ENCODE data around the gene ZNF260. TPM values are rescaled to one million over a fixed set of nuclear protein-coding genes. Genes with fewer than 3 reads are reported as not detected.

ZNF260 gene
- total and polyA plus RNA-seq, 2 of the 13 experiments (the other 11 are each of a cell fraction or from before 2014, with no cell fraction given) = 2.8 to 10.5 TPM

DNA sequence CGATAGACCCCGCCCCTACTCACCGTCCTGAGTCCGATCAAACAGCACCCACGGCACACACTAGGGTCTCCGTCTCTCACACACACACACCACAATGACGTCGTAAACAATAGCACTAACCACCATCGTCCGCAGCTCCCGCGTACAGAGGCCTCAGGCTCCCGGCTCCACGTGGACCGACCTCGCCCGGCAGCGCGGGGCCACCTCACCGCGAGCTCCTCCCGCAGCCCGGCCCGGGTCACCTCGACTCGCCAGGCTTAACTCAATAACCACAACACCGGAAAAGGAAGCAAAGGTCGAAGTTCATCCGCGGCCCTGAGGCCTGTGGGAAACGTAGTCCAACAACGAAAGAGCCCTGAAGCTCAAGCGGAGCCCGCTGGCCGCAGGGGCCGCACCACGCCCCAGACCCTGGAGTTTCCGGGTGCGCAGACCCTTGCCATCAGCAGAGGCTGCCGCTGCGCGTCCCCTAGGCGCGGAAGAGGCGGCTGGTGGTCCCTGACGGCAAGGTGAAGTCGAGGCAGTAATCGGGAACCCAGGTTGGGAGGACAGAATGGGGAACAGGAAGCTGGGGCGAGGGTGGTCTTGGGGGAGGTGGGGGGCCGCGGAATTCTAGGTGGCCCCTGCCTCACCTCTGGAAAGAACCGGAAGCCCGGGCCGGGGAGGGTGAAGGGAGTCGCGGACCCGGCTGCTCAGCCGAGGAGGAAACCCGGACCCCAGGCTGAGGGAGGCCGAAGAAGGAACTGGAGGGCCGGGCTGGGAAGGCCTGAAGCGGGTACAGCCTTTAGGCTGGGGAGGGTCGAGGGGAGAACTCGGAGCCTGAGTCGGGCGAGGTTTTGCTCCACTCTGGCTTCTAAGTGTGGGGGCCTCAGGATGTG lies 45.2 kb upstream of the ZNF260 start, which contains the start of gene ZNF529 (continued):
- peak; percentile 67; the same call in 1 of the 2 replicates for TF ChIP-seq MTF2 (CRISPR knock-in tag; IDR thresholded peaks at IDR 0.05; ENCODE audit: borderline replicate concordance)
- peak; percentile 98 for TF ChIP-seq ZNF737 (CRISPR knock-in tag; IDR thresholded peaks at IDR 0.05; ENCODE audit: borderline replicate concordance)
- no peak for TF ChIP-seq CSRNP2 (CRISPR knock-in tag; conservative IDR thresholded peaks at IDR 0.05; ENCODE audit: low read depth)
- no peak for TF ChIP-seq ZNF20 (CRISPR knock-in tag; IDR thresholded peaks at IDR 0.05)
- no peak for TF ChIP-seq ZNF343 (CRISPR knock-in tag; IDR thresholded peaks at IDR 0.05)
- no peak for TF ChIP-seq ZFP37 (CRISPR knock-in tag; IDR thresholded peaks at IDR 0.05; ENCODE audit: borderline replicate concordance)
- peak; percentile 87; the same call in 1 of the 2 replicates for TF ChIP-seq RORA (CRISPR knock-in tag; IDR thresholded peaks at IDR 0.05)
- TF ChIP-seq SRF (IDR thresholded peaks at IDR 0.05; ENCODE audit: low read depth, low read length) = no peak
- peak; percentile 93 for TF ChIP-seq RBFOX2 (IDR thresholded peaks at IDR 0.05; ENCODE audit: low read depth, low read length)
- peak; percentile 99 for TF ChIP-seq THAP11 (CRISPR knock-in tag; IDR thresholded peaks at IDR 0.05)
- TF ChIP-seq GPN1 (CRISPR knock-in tag; IDR thresholded peaks at IDR 0.05; ENCODE audit: borderline replicate concordance) = no peak
- TF ChIP-seq CTCF (CRISPR knock-in tag; IDR thresholded peaks at IDR 0.05) = 0 out of 2 replicates have a peak, but pooled peaks have one; percentile 17
- TF ChIP-seq ZNF33A (CRISPR knock-in tag; IDR thresholded peaks at IDR 0.05; ENCODE audit: borderline replicate concordance) = no peak
- TF ChIP-seq POGZ (CRISPR knock-in tag; IDR thresholded peaks at IDR 0.05) = peak; percentile 61; the same call in 1 of the 2 replicates
- TF ChIP-seq GTF3A (CRISPR knock-in tag; conservative IDR thresholded peaks at IDR 0.05) = no peak
- peak; percentile 87 for TF ChIP-seq SALL1 (CRISPR knock-in tag; IDR thresholded peaks at IDR 0.05)
- TF ChIP-seq ZNF660 (CRISPR knock-in tag; IDR thresholded peaks at IDR 0.05; ENCODE audit: borderline replicate concordance, low read depth) = no peak
- TF ChIP-seq MBNL3 (CRISPR knock-in tag; conservative IDR thresholded peaks at IDR 0.05) = no peak
- TF ChIP-seq ELF4 (CRISPR knock-in tag; IDR thresholded peaks at IDR 0.05; ENCODE audit: borderline replicate concordance) = peak; percentile 82; the same call in 1 of the 2 replicates
- peak; percentile 45 for TF ChIP-seq ERF (CRISPR knock-in tag; IDR thresholded peaks at IDR 0.05)
- TF ChIP-seq DNMT1 (CRISPR knock-in tag; IDR thresholded peaks at IDR 0.05) = no peak
- TF ChIP-seq ZNF460 (CRISPR knock-in tag; IDR thresholded peaks at IDR 0.05; ENCODE audit: borderline replicate concordance) = peak; percentile 22; the same call in 1 of the 2 replicates
- TF ChIP-seq KAT7 (CRISPR knock-in tag; IDR thresholded peaks at IDR 0.05; ENCODE audit: borderline replicate concordance) = peak; percentile 57; the same call in 1 of the 2 replicates
- TF ChIP-seq ZNF503 (CRISPR knock-in tag; IDR thresholded peaks at IDR 0.05) = no peak; the same call in 1 of the 2 replicates
- no peak for TF ChIP-seq RBM22 (optimal IDR thresholded peaks at IDR 0.05; ENCODE audit: low read length)

Measured in HepG2 (cell line).